ENCODE data around the gene CCDC57. TPM values are rescaled to one million over a fixed set of nuclear protein-coding genes. Genes with fewer than 3 reads are reported as not detected.

The CCDC57 gene
- total RNA-seq, 1 experiment from 2014 or later = 140 TPM

DNA sequence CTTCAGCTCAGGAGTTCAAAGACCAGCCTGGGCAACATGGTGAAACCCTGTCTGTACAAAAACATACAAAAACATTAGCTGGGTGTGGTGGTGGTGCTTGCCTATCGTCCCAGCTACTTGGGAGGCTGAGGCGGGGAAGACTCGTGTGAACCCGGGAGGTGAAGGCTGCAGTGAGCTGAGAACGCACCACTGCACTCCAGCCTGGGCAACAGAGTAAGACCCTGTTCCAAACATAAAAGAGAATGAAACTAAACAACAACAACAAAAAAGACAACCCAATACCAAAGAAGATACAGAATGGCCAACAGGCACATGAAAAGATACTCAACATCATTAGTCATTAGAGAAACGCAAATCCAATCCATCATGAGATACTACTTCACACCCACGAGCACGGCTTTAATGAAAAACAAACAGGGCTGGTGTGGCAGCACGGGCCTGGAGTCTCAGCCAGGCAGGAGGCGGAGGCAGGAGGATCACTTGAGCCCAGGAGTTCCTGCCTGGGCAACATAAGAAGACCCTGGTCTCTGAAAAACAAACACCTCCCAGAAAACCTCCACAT lies 8.8 kb upstream of the CCDC57 start:
- Histone ChIP-seq H3K79me2 (ENCODE audit: low read depth) (no peaks in the 10 kb centered on the region), H2AFZ (no peak overlapping the region), H4K20me1 (ENCODE audit: insufficient read depth) (no peaks in the 10 kb centered on the region), H3F3A (ENCODE audit: insufficient read depth, low read depth) (peaks cover 14% of the 10 kb centered on the region), H3K9me2 (ENCODE audit: insufficient read depth) (no peaks in the 10 kb centered on the region), H3K27me3 (ENCODE audit: insufficient read depth, low read depth) (no peaks in the 10 kb centered on the region), H3K36me3 (ENCODE audit: low read depth) (no peaks in the 10 kb centered on the region), H3K4me1 (replicated peaks; ENCODE audit: insufficient read depth) (peaks cover 24% of the 10 kb centered on the region), H3K27ac (no peak overlapping the region), H3K4me3 (no peak overlapping the region), H3K4me2 (no peak overlapping the region), H3K9me3 (ENCODE audit: insufficient read depth, low read depth) (no peaks in the 10 kb centered on the region)
- ChIA-PET POLR2A (ENCODE audit: unreplicated experiment) (no interaction called here), CTCF (no interaction called here)
- BruUV-seq (replicated peaks) = no TSS peak
- DNase-seq = no peak
- intact Hi-C loops (cut with micrococcal nuclease; ENCODE audit: unreplicated experiment) = no loop called here
- TF ChIP-seq EZH2 (IDR thresholded peaks at IDR 0.05; ENCODE audit: low read depth) = no peak
- TF ChIP-seq, protein P1, sequence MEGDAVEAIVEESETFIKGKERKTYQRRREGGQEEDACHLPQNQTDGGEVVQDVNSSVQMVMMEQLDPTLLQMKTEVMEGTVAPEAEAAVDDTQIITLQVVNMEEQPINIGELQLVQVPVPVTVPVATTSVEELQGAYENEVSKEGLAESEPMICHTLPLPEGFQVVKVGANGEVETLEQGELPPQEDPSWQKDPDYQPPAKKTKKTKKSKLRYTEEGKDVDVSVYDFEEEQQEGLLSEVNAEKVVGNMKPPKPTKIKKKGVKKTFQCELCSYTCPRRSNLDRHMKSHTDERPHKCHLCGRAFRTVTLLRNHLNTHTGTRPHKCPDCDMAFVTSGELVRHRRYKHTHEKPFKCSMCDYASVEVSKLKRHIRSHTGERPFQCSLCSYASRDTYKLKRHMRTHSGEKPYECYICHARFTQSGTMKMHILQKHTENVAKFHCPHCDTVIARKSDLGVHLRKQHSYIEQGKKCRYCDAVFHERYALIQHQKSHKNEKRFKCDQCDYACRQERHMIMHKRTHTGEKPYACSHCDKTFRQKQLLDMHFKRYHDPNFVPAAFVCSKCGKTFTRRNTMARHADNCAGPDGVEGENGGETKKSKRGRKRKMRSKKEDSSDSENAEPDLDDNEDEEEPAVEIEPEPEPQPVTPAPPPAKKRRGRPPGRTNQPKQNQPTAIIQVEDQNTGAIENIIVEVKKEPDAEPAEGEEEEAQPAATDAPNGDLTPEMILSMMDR (conservative IDR thresholded peaks at IDR 0.05) = no peak

DNA sequence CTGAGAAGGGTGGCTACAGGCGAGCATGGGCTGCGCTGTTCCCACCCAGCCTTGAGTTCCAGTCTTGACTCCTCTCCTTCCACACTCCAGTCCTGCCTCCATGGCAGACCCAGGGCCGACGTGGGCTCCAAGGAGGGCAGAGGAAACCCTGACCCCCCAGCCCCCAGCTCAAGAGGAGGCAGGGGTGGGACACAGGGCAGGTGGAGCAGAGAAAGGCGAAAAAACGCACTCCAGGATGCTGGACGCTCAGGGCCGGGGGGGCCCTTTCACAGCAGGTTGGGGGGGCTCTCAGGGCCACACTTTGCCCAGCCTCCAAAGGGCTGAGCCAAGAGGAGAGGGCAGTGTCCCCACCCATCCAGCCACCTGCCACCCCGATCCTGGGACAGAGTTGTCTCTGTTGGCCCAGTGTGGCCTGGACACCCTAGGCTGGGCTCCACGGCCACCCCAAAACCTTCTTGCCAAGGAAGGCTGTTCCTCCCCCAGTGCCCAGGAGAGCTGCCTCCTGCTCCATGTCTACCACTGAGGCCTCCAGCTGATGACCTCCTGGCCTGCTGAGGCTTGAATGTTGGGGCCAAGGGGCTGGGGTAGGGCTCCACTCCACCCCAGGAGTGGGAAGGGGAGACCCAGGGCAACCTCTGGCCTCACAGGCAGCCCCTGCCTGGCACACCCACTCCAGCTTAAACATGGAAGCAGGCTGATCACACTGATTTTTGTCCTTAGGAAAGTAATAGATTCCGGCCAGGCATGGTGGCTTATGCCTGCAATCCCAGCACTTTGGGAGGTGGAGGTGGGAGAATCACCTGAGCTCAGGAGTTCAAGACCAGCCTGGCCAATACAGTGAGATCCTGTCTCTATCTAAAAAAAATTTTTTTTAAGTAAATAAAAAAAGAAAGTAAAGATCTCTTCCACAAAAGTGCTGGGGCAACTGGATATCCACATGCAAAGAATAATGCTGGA lies 7.4 kb upstream of the CCDC57 start:
- Histone ChIP-seq H3K27ac (no peak overlapping the region), H3K4me3 (no peak overlapping the region), H3K4me1 (replicated peaks; ENCODE audit: insufficient read depth) (peaks cover 33% of the 10 kb centered on the region), H3K9me2 (ENCODE audit: insufficient read depth) (no peaks in the 10 kb centered on the region), H3K36me3 (ENCODE audit: low read depth) (no peaks in the 10 kb centered on the region), H4K20me1 (ENCODE audit: insufficient read depth) (no peaks in the 10 kb centered on the region), H3K27me3 (ENCODE audit: insufficient read depth, low read depth) (no peaks in the 10 kb centered on the region), H3K4me2 (no peak overlapping the region), H3F3A (ENCODE audit: insufficient read depth, low read depth) (peaks cover 22% of the 10 kb centered on the region), H3K9me3 (ENCODE audit: insufficient read depth, low read depth) (no peaks in the 10 kb centered on the region), H2AFZ (no peak overlapping the region), H3K79me2 (ENCODE audit: low read depth) (no peaks in the 10 kb centered on the region)
- ChIA-PET CTCF (no interaction called here), POLR2A (ENCODE audit: unreplicated experiment) (interaction anchor here (0.7 kb wide), 1 partner anchor 14 kb away, joined by 3 read pairs; no protein-coding TSS in a partner anchor)
- no peak for DNase-seq
- no TSS peak for BruUV-seq (replicated peaks)
- TF ChIP-seq, protein P1 (conservative IDR thresholded peaks at IDR 0.05) = no peak
- TF ChIP-seq EZH2 (IDR thresholded peaks at IDR 0.05; ENCODE audit: low read depth) = no peak
- intact Hi-C loops (cut with micrococcal nuclease; ENCODE audit: unreplicated experiment) = no loop called here

DNA sequence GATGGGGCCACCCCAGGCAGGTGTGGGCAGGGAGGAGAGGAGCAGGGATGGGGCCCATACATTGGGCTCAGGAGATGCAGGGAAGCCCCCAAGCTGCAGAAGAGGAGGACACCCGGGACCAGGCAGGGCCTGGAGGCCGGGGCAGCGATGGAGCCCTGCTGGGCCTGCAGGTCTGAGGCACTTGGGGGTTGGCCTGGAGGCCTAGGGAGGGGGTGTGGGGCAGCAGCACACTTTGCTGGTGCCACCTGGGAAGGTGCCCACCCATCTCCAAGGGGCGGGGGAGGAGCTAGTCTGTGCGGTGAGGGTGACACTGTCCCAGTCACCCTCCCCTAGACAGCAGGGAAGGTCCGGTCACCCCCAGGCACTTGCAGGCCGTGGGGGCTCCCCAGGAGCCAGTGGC lies 6.4 kb upstream of the CCDC57 start:
- no peak overlapping the region for H3K27ac ChIP-seq
- no peaks in the 10 kb centered on the region for H3K79me2 ChIP-seq (ENCODE audit: low read depth)
- ChIA-PET POLR2A (ENCODE audit: unreplicated experiment) (no interaction called here), CTCF (no interaction called here)
- no peak overlapping the region for H3K4me3 ChIP-seq
- H2AFZ ChIP-seq = no peak overlapping the region
- TF ChIP-seq, protein P1 (conservative IDR thresholded peaks at IDR 0.05) = no peak
- TF ChIP-seq EZH2 (IDR thresholded peaks at IDR 0.05; ENCODE audit: low read depth) = no peak
- intact Hi-C loops (cut with micrococcal nuclease; ENCODE audit: unreplicated experiment) = no loop called here
- H3K9me3 ChIP-seq (ENCODE audit: insufficient read depth, low read depth) = no peaks in the 10 kb centered on the region
- H3K27me3 ChIP-seq (ENCODE audit: insufficient read depth, low read depth) = no peaks in the 10 kb centered on the region
- no peak overlapping the region for H3K4me2 ChIP-seq
- peaks cover 30% of the 10 kb centered on the region for H3F3A ChIP-seq (ENCODE audit: insufficient read depth, low read depth)
- no peaks in the 10 kb centered on the region for H4K20me1 ChIP-seq (ENCODE audit: insufficient read depth)
- DNase-seq = no peak
- no peaks in the 10 kb centered on the region for H3K36me3 ChIP-seq (ENCODE audit: low read depth)
- no peaks in the 10 kb centered on the region for H3K9me2 ChIP-seq (ENCODE audit: insufficient read depth)
- BruUV-seq (replicated peaks) = no TSS peak
- peaks cover 33% of the 10 kb centered on the region for H3K4me1 ChIP-seq (replicated peaks; ENCODE audit: insufficient read depth)

Measured in PC-9 (cell line).